K562 (cell line): Measurements from ENCODE around the gene GRIP1. TPM values are rescaled to one million over a fixed set of nuclear protein-coding genes. Genes with fewer than 3 reads are reported as not detected.

Experiments
- ATAC-seq: fragments of 200-7000 bp; cut with Tn5 transposase; 3 replicates; pipeline ENCODE4 v1.9.1; 2020; ENCODE audit warnings: moderate library complexity
- BruUV-seq: library from RNA; stranded (reverse); fragments of 400-500 nt; replicated peaks from 2 replicates; lab custom pipeline; 2021; lab: Mats Ljungman, UMichigan
- CTCF ChIA-PET: fragments of 300-600 bp; formaldehyde crosslinking; extraction: SDS; loops from one replicate; lab custom pipeline; 2021; ENCODE audit warnings: low intra/inter-chr PET ratio; lab: Yijun Ruan, JAX
- POLR2A ChIA-PET: fragments of 300-600, 350-650 bp; sonication (Branson Sonifier 250); formaldehyde crosslinking; extraction: SDS; loops from one replicate; lab custom pipeline; 2021; ENCODE audit warnings: antibody characterized with exemption, inconsistent platforms; lab: Yijun Ruan, JAX
- DNase-seq, 4 experiments: peaks; one replicate each; pipeline versions ENCODE4 v3.0.0 to v3.0.0-alpha.2; 2011 to 2018; ENCODE audit warnings: low spot score in 3 of 4, mixed read lengths in 3 of 4; ENCODE audit errors: extremely low read depth in 1 of 4
- FAIRE-seq: peaks from 2 replicates; lab custom pipeline; 2011; peaks lifted over from hg19 to GRCh38; lab: Jason Lieb, UNC
- H2AFZ ChIP-seq: 2 replicates; pipeline ENCODE4 v1.6.0; 2011; ENCODE audit warnings: low read depth, low read length, control low read depth, inconsistent platforms
- H3K27ac ChIP-seq: fragments of 200-600 bp; 3 replicates; pipeline ENCODE4 v1.8.0; 2011; ENCODE audit warnings: low read depth, mild to moderate bottlenecking, control low read depth, inconsistent platforms, low read length, moderate library complexity, mixed read lengths; ENCODE audit errors: extremely low read depth
- H3K27me3 ChIP-seq, 2 experiments: fragments of 300-600 bp in 1 of 2; 2 replicates in 1 of 2; 3 replicates in 1 of 2; pipeline versions ENCODE4 v1.6.0 to v1.8.0; 2011; ENCODE audit warnings: inconsistent platforms in 2 of 2, low read length in 2 of 2, mild to moderate bottlenecking in 1 of 2, mixed read lengths in 1 of 2, moderate library complexity in 1 of 2; ENCODE audit not compliant: control insufficient read depth in 2 of 2, insufficient read depth in 2 of 2
- H3K36me3 ChIP-seq: fragments of 300-600 bp; 3 replicates; pipeline ENCODE4 v1.8.0; 2011; ENCODE audit warnings: mild to moderate bottlenecking, low read length, inconsistent platforms; ENCODE audit not compliant: control insufficient read depth, insufficient read depth
- H3K4me1 ChIP-seq, 2 experiments: fragments of 200-600 bp in 1 of 2; replicated peaks in 1 of 2; 2 replicates in 1 of 2; 3 replicates in 1 of 2; pipeline versions ENCODE4 v1.5.1 to v1.8.0; 2011; ENCODE audit warnings: inconsistent platforms in 2 of 2, low read length in 2 of 2, mild to moderate bottlenecking in 1 of 2, mixed read lengths in 1 of 2, moderate library complexity in 1 of 2; ENCODE audit not compliant: control insufficient read depth in 2 of 2, insufficient read depth in 2 of 2
- H3K4me2 ChIP-seq: 2 replicates; pipeline ENCODE4 v1.6.1; 2011; ENCODE audit warnings: low read length, control low read depth, inconsistent platforms, mixed read lengths; ENCODE audit not compliant: insufficient read depth
- H3K4me3 ChIP-seq: fragments of 200-600 bp; sonication (generic), shearing (Covaris generic); 2 replicates; pipeline ENCODE4 v1.5.1; 2016; ENCODE audit warnings: control low read depth, inconsistent platforms
- H3K79me2 ChIP-seq: fragments of 200-600 bp; 3 replicates; pipeline ENCODE4 v1.8.0; 2011; ENCODE audit warnings: low read length, inconsistent platforms; ENCODE audit not compliant: control insufficient read depth, insufficient read depth
- H3K9ac ChIP-seq, 2 experiments: 2 replicates each; pipeline versions ENCODE4 v1.6.0 to v1.6.1; 2011; ENCODE audit warnings: low read depth in 2 of 2, low read length in 2 of 2, control low read depth in 1 of 2, inconsistent platforms in 1 of 2, mild to moderate bottlenecking in 1 of 2, mixed read lengths in 1 of 2; ENCODE audit not compliant: insufficient read depth in 1 of 2
- H3K9me1 ChIP-seq: one replicate; pipeline ENCODE4 v1.6.0; 2011; ENCODE audit warnings: inconsistent platforms, mild to moderate bottlenecking, low read length, moderate library complexity; ENCODE audit not compliant: control insufficient read depth, insufficient read depth
- H3K9me3 ChIP-seq: replicated peaks from 2 replicates; pipeline ENCODE4 v1.5.1; 2011; ENCODE audit warnings: low read depth, low read length, inconsistent platforms; ENCODE audit not compliant: control insufficient read depth, insufficient read depth
- H4K20me1 ChIP-seq: replicated peaks from 2 replicates; pipeline ENCODE4 v1.6.1; 2011; ENCODE audit warnings: low read length, inconsistent platforms, mixed read lengths; ENCODE audit not compliant: control insufficient read depth, insufficient read depth
- CBFB ChIP-seq: sonication (generic); formaldehyde crosslinking; IDR thresholded peaks from 2 replicates; pipeline ENCODE4 v1.4.0; 2020; ENCODE audit warnings: mild to moderate bottlenecking, missing genetic modification reagents
- CBX2 ChIP-seq: fragments of 200-600 bp; sonication (generic); IDR thresholded peaks from one replicate; pipeline ENCODE4 v1.6.1; 2012; ENCODE audit warnings: mild to moderate bottlenecking, low read length, inconsistent platforms; ENCODE audit not compliant: insufficient read depth, poor library complexity, severe bottlenecking
- MCM2 ChIP-seq: fragments of 450-650 bp; IDR thresholded peaks from 2 replicates; pipeline ENCODE4 v1.6.1; 2017; ENCODE audit warnings: low read depth, mild to moderate bottlenecking
- MED1 ChIP-seq: sonication (generic); formaldehyde crosslinking; IDR thresholded peaks from 2 replicates; pipeline ENCODE4 v1.8.1; 2023; ENCODE audit warnings: missing genetic modification reagents, borderline replicate concordance
- NCOR1 ChIP-seq: fragments of 450-650 bp; IDR thresholded peaks from 2 replicates; pipeline ENCODE4 v1.6.1; 2016; ENCODE audit warnings: mild to moderate bottlenecking, moderate library complexity
- NR2C2 ChIP-seq, 2 experiments: fragments of 200-800 bp in 1 of 2; sonication (Bioruptor generic) in 1 of 2; sonication (generic) in 1 of 2; formaldehyde crosslinking in 1 of 2; IDR thresholded peaks; 2 replicates each; pipeline versions ENCODE4 v1.6.1 to v1.8.0; 2016 to 2022; ENCODE audit warnings: mild to moderate bottlenecking in 1 of 2, missing compliant biosample characterization in 1 of 2, missing genetic modification characterization in 1 of 2, missing genetic modification reagents in 1 of 2
- NR4A1 ChIP-seq, 2 experiments: fragments of 250-450 bp in 1 of 2; fragments of 450-650 bp in 1 of 2; sonication (Bioruptor Pico) in 1 of 2; IDR thresholded peaks; 2 replicates each; pipeline versions ENCODE4 v1.4.0 to v1.6.1; 2016 to 2020; ENCODE audit warnings: mild to moderate bottlenecking in 2 of 2, missing compliant biosample characterization in 1 of 2, missing genetic modification characterization in 1 of 2, moderate library complexity in 1 of 2
- POLR2A ChIP-seq: fragments of 450-650 bp; conservative IDR thresholded peaks from 2 replicates; pipeline ENCODE4 v1.6.1; 2016
- ZNF140 ChIP-seq: fragments of 250-450 bp; sonication (Bioruptor Pico); IDR thresholded peaks from 2 replicates; pipeline ENCODE4 v1.8.0; 2021; ENCODE audit warnings: moderate library complexity, mild to moderate bottlenecking, inconsistent platforms
- WGBS: fragments of 100-300 bp; shearing (Covaris generic); methylation state at CpG from one replicate; pipeline ENCODE4 v1.1.6; 2016; ENCODE audit warnings: low coverage, mixed read lengths; ENCODE audit not compliant: insufficient coverage; ENCODE audit errors: missing lambda C conversion rate; 5-methylcytosine and 5-hydroxymethylcytosine counted together
- in situ Hi-C: fragments of 300-500 bp; cut with MboI; formaldehyde crosslinking; loops from 4 replicates; pipeline ENCODE4 v1.15.0; 2018; ENCODE audit warnings: inconsistent platforms, mixed read lengths
- intact Hi-C: fragments of 100-400 bp; cut with micrococcal nuclease; formaldehyde crosslinking; loops from 2 replicates; pipeline ENCODE4 v1.14.2; 2022
- polyA plus RNA-seq, 8 experiments: library from polyadenylated mRNA; depleted of rRNA in 4 of 8; stranded (reverse) in 5 of 8; unstranded in 3 of 8; fragments of >200 nt; fragmentation: Nextera tagmentation in 2 of 8; fragmentation: Illumina TruSeq in 1 of 8; extraction: Ambion mirVana in 2 of 8; extraction: Trizol in 1 of 8; gene quantifications; 2 replicates each; pipeline versions ENCODE4 v1.2.1 to v1.2.3, GENCODE V29; 2011 to 2014; ENCODE audit warnings: inconsistent platforms in 1 of 8, missing spikeins in 1 of 8
- total RNA-seq, 7 experiments: library from RNA; depleted of rRNA in 6 of 7; stranded (reverse); fragments of >200 nt in 6 of 7; fragmentation: Illumina TruSeq in 2 of 7; extraction: Trizol in 2 of 7; gene quantifications; 2 replicates each; pipeline versions ENCODE4 v1.2.1 to v1.2.3, GENCODE V29; 2011 to 2021; ENCODE audit warnings: low replicate concordance in 1 of 7
- TF ChIP-seq, protein P1 (sequence below): fragments of 450-650 bp; IDR thresholded peaks from 2 replicates; pipeline ENCODE4 v1.6.1; 2014; ENCODE audit warnings: low read depth, mild to moderate bottlenecking, moderate library complexity, borderline replicate concordance
- TF ChIP-seq, protein P2 (sequence below): fragments of 450-650 bp; IDR thresholded peaks from 2 replicates; pipeline ENCODE4 v1.6.1; 2017; ENCODE audit warnings: antibody characterized with exemption, mild to moderate bottlenecking

GRIP1 gene
- total and polyA plus RNA-seq, 9 of the 15 experiments (the other 6 are each of a cell fraction or from before 2014, with no cell fraction given): 0.28 to 1.2 (median 0.45) TPM

DNA sequence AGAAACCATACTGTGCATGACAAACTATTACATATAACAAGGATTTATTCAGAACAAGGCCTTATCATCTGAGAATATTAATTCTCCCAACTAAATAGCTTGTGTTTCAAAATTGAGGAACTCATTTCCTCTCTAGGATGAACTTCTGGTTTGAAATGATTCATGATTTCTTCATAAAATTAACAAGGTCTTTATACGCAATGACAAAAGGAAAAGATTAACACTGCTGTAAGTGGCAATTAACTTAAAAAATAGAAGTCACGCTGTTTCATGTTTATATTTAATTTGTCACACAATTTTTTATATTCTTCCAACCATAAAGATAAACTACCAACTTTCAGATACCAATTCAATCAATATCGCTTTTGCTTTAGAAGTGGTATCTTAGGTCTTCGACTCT lies 80.8 kb downstream of the GRIP1 start:
- no peaks in the 10 kb centered on the region for H3K9me1 ChIP-seq
- no peaks in the 10 kb centered on the region for H3K27me3 ChIP-seq
- no peak overlapping the region for H3K27ac ChIP-seq
- H3K4me2 ChIP-seq: no peak overlapping the region
- no peak for DNase-seq
- no peak overlapping the region for H3K9ac ChIP-seq
- no peak for FAIRE-seq
- no peaks in the 10 kb centered on the region for H3K36me3 ChIP-seq
- intact Hi-C loops (no loop called here), in situ Hi-C loops (no loop called here)
- TF ChIP-seq POLR2A: no peak
- POLR2A ChIA-PET: no interaction called here
- no peaks in the 10 kb centered on the region for H3K9me3 ChIP-seq
- ATAC-seq: no peak
- BruUV-seq: no TSS peak
- no peaks in the 10 kb centered on the region for H3K79me2 ChIP-seq
- no peaks in the 10 kb centered on the region for H4K20me1 ChIP-seq
- no peaks in the 10 kb centered on the region for H3K4me1 ChIP-seq
- 2% methylated on average over 4 of the region's 4 CpGs for WGBS
- no peak overlapping the region for H3K4me3 ChIP-seq
- H2AFZ ChIP-seq: no peak overlapping the region
- CTCF ChIA-PET: no interaction called here

- Histone ChIP-seq H3K27ac (no peak overlapping the region), H3K79me2 (no peaks in the 10 kb centered on the region), H3K9me1 (no peaks in the 10 kb centered on the region), H3K9me3 (no peaks in the 10 kb centered on the region), H3K9ac (no peak overlapping the region), H3K27me3 (no peaks in the 10 kb centered on the region), H3K4me3 (no peak overlapping the region), H2AFZ (no peak overlapping the region), H3K36me3 (no peaks in the 10 kb centered on the region), H3K4me2 (no peak overlapping the region), H3K4me1 (no peaks in the 10 kb centered on the region), H4K20me1 (no peaks in the 10 kb centered on the region)
- CTCF ChIA-PET: no interaction called here
- ATAC-seq (no peak), DNase-seq (no peak), FAIRE-seq (no peak)
- intact Hi-C loops: no loop called here
- WGBS: 0% methylated on average over 2 of the region's 2 CpGs
- BruUV-seq: no TSS peak
- in situ Hi-C loops: no loop called here
- POLR2A ChIA-PET: no interaction called here
- TF ChIP-seq NR4A1 (CRISPR knock-in tag; IDR thresholded peaks at IDR 0.05) (no peak), NR4A1 (tag; IDR thresholded peaks at IDR 0.05) (no peak), NCOR1 (no peak), MCM2 (no peak), ZNF140 (CRISPR knock-in tag) (no peak), NR2C2 (CRISPR knock-in tag; IDR thresholded peaks at IDR 0.05) (no peak), NR2C2 (tag; IDR thresholded peaks at IDR 0.05) (no peak), MED1 (CRISPR knock-in tag) (no peak), CBFB (CRISPR knock-in tag) (no peak), CBX2 (no peak)
- TF ChIP-seq, protein P1, sequence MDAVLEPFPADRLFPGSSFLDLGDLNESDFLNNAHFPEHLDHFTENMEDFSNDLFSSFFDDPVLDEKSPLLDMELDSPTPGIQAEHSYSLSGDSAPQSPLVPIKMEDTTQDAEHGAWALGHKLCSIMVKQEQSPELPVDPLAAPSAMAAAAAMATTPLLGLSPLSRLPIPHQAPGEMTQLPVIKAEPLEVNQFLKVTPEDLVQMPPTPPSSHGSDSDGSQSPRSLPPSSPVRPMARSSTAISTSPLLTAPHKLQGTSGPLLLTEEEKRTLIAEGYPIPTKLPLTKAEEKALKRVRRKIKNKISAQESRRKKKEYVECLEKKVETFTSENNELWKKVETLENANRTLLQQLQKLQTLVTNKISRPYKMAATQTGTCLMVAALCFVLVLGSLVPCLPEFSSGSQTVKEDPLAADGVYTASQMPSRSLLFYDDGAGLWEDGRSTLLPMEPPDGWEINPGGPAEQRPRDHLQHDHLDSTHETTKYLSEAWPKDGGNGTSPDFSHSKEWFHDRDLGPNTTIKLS: no peak
- TF ChIP-seq, protein P2, sequence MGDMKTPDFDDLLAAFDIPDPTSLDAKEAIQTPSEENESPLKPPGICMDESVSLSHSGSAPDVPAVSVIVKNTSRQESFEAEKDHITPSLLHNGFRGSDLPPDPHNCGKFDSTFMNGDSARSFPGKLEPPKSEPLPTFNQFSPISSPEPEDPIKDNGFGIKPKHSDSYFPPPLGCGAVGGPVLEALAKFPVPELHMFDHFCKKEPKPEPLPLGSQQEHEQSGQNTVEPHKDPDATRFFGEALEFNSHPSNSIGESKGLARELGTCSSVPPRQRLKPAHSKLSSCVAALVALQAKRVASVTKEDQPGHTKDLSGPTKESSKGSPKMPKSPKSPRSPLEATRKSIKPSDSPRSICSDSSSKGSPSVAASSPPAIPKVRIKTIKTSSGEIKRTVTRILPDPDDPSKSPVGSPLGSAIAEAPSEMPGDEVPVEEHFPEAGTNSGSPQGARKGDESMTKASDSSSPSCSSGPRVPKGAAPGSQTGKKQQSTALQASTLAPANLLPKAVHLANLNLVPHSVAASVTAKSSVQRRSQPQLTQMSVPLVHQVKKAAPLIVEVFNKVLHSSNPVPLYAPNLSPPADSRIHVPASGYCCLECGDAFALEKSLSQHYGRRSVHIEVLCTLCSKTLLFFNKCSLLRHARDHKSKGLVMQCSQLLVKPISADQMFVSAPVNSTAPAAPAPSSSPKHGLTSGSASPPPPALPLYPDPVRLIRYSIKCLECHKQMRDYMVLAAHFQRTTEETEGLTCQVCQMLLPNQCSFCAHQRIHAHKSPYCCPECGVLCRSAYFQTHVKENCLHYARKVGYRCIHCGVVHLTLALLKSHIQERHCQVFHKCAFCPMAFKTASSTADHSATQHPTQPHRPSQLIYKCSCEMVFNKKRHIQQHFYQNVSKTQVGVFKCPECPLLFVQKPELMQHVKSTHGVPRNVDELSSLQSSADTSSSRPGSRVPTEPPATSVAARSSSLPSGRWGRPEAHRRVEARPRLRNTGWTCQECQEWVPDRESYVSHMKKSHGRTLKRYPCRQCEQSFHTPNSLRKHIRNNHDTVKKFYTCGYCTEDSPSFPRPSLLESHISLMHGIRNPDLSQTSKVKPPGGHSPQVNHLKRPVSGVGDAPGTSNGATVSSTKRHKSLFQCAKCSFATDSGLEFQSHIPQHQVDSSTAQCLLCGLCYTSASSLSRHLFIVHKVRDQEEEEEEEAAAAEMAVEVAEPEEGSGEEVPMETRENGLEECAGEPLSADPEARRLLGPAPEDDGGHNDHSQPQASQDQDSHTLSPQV: no peak
Measured at GRCh38 chr12:66596199-66596598, 82.7 kb downstream of the GRIP1 start.
